Esophagus squamous epithelium (tissue), 4 donors: Measurements from ENCODE around the gene QTRT2.

ENCODE experiments used
- POLR2A ChIP-seq, 4 donors: fragments of 450-650 bp; IDR thresholded peaks; one replicate each; pipeline ENCODE4 v1.6.1; 2017; ENCODE audit warnings: antibody characterized with exemption in 4 of 4, mild to moderate bottlenecking in 4 of 4, moderate library complexity in 3 of 4
- TF ChIP-seq, protein P1 (sequence below), 6 experiments: fragments of 450-650 bp in 4 of 6; fragments of 200-600 bp in 2 of 6; sonication (generic) in 2 of 6; IDR thresholded peaks; one replicate each; pipeline ENCODE4 v1.5.1; 2016 to 2019; ENCODE audit warnings: antibody characterized with exemption in 6 of 6, mild to moderate bottlenecking in 4 of 6, moderate library complexity in 4 of 6

DNA sequence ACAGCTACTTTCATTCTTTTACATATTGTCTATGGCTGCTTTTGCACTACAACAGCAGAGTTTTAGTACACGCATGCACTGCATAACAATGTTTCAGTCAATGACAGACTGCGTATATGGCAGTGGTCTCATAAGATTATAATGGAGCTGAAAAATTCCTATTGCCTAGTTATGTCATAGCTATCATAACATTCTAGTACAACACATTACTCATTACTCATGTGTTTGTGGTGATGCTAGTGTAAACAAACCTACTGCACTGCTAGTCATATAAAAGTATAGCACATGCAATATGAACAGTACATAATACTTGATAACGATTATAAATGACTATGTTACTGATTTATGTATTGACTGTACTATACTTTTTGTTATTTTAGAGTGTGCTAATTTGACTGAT is 47.9 kb downstream of the QTRT2 start:
- TF ChIP-seq, protein P1, sequence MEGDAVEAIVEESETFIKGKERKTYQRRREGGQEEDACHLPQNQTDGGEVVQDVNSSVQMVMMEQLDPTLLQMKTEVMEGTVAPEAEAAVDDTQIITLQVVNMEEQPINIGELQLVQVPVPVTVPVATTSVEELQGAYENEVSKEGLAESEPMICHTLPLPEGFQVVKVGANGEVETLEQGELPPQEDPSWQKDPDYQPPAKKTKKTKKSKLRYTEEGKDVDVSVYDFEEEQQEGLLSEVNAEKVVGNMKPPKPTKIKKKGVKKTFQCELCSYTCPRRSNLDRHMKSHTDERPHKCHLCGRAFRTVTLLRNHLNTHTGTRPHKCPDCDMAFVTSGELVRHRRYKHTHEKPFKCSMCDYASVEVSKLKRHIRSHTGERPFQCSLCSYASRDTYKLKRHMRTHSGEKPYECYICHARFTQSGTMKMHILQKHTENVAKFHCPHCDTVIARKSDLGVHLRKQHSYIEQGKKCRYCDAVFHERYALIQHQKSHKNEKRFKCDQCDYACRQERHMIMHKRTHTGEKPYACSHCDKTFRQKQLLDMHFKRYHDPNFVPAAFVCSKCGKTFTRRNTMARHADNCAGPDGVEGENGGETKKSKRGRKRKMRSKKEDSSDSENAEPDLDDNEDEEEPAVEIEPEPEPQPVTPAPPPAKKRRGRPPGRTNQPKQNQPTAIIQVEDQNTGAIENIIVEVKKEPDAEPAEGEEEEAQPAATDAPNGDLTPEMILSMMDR (IDR thresholded peaks at IDR 0.05), result no peak
- no peak for TF ChIP-seq POLR2A (IDR thresholded peaks at IDR 0.05)
